Neutrophil (primary cell): ENCODE measurements around the gene CRTAC1.

ENCODE experiments used
- H3K27ac ChIP-seq: fragments of 200-600 bp; sonication (generic); 2 replicates; pipeline ENCODE4 v1.5.1; 2016; ENCODE audit warnings: mild to moderate bottlenecking, moderate library complexity
- H3K27me3 ChIP-seq: fragments of 200-600 bp; sonication (generic); 2 replicates; pipeline ENCODE4 v1.6.0; 2016; ENCODE audit warnings: mild to moderate bottlenecking
- H3K36me3 ChIP-seq: fragments of 200-600 bp; sonication (generic); 2 replicates; pipeline ENCODE4 v1.5.1; 2017
- H3K4me1 ChIP-seq, 2 experiments: fragments of 200-600 bp in 1 of 2; sonication (generic) in 1 of 2; 1 replicate in 1 of 2; 2 replicates in 1 of 2; pipeline versions ENCODE4 v1.5.1 to v1.6.1; 2013 to 2016; ENCODE audit warnings: low read depth in 1 of 2, low read length in 1 of 2, mild to moderate bottlenecking in 1 of 2, moderate library complexity in 1 of 2; ENCODE audit not compliant: control insufficient read depth in 1 of 2, insufficient read depth in 1 of 2
- H3K4me3 ChIP-seq, 2 experiments: fragments of 200-600 bp in 1 of 2; sonication (generic) in 1 of 2; 1 replicate in 1 of 2; 2 replicates in 1 of 2; pipeline ENCODE4 v1.5.1; 2013 to 2016; ENCODE audit warnings: low read depth in 1 of 2, low read length in 1 of 2, mild to moderate bottlenecking in 1 of 2, moderate library complexity in 1 of 2
- H3K9me3 ChIP-seq: fragments of 200-600 bp; sonication (generic); 2 replicates; pipeline ENCODE4 v1.5.1; 2016
- TF ChIP-seq, protein P1 (sequence below): fragments of 200-600 bp; sonication (generic); IDR thresholded peaks from 2 replicates; pipeline ENCODE4 v1.5.1; 2016; ENCODE audit warnings: antibody characterized with exemption

CRTAC1 gene

DNA sequence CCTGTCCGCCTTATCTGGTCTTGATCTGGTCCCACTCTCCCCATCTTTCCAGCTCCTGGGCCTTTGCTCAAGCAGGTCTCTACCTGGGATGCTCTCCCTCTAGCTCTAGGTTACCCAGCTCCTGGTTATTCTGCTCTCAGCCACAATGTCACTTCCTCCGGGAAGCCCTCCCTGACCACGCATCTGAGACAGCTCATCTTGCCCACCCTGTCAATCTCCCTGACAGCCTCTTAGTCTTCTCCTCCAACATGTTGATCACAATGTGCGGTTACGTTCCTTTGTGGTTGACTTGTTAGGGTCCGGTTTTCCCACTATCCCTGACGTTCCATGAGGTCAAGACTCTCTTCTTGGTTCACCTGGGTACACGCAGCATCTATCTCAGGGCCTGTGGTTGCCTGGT is 125.1 kb downstream of the CRTAC1 start:
- Histone ChIP-seq H3K9me3 (no peaks in the 10 kb centered on the region), H3K27ac (no peak overlapping the region), H3K4me3 (no peak overlapping the region), H3K36me3 (no peaks in the 10 kb centered on the region), H3K4me1 (no peaks in the 10 kb centered on the region), H3K27me3 (peaks cover 56% of the 10 kb centered on the region)
- TF ChIP-seq, protein P1, sequence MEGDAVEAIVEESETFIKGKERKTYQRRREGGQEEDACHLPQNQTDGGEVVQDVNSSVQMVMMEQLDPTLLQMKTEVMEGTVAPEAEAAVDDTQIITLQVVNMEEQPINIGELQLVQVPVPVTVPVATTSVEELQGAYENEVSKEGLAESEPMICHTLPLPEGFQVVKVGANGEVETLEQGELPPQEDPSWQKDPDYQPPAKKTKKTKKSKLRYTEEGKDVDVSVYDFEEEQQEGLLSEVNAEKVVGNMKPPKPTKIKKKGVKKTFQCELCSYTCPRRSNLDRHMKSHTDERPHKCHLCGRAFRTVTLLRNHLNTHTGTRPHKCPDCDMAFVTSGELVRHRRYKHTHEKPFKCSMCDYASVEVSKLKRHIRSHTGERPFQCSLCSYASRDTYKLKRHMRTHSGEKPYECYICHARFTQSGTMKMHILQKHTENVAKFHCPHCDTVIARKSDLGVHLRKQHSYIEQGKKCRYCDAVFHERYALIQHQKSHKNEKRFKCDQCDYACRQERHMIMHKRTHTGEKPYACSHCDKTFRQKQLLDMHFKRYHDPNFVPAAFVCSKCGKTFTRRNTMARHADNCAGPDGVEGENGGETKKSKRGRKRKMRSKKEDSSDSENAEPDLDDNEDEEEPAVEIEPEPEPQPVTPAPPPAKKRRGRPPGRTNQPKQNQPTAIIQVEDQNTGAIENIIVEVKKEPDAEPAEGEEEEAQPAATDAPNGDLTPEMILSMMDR: no peak

DNA sequence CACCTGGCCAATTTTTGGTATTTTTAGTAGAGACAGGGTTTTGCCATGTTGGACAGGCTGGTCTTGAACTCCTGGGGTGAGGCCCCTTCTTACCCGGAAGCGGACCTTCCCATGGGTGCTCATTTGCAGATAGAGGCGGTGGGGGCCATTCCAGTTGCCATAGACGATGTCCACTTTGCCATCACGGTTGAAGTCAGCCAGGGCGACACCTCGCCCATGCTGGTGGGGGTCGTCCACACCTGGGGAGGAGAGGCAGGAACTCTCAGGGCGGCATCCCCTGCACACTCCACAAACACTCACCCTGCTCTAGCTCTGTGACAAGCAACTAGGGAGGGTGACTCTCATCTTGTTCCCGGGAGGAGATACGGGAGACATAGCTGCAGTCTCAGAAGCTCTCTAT is 125.8 kb downstream of the CRTAC1 start:
- H3K36me3 ChIP-seq: no peaks in the 10 kb centered on the region
- H3K27ac ChIP-seq: no peak overlapping the region
- TF ChIP-seq, protein P1: no peak
- H3K4me3 ChIP-seq: no peak overlapping the region
- no peaks in the 10 kb centered on the region for H3K4me1 ChIP-seq
- peaks cover 49% of the 10 kb centered on the region for H3K27me3 ChIP-seq
- H3K9me3 ChIP-seq: no peaks in the 10 kb centered on the region

DNA sequence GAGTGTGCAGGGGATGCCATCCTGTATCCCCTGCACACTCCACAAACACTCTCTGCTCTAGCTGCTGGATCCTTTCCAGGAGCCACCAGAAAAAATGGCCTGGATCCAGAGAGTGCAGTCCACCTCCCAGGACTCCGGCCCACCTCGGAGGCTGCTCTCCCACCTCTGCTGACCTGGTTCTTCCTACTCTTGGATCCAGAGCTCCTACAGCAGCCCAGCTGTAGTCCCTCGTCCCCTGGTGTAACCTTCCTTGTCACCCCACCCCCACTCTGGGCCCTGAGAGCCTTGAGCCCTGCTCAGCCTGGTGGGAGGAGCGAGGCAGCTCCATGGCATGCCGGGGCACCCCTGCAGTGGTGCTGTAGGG is 126.4 kb downstream of the CRTAC1 start:
- Histone ChIP-seq H3K36me3 (no peaks in the 10 kb centered on the region), H3K27ac (no peak overlapping the region), H3K4me3 (no peak overlapping the region), H3K27me3 (peaks cover 43% of the 10 kb centered on the region), H3K9me3 (no peaks in the 10 kb centered on the region), H3K4me1 (no peaks in the 10 kb centered on the region)
- TF ChIP-seq, protein P1: no peak

DNA sequence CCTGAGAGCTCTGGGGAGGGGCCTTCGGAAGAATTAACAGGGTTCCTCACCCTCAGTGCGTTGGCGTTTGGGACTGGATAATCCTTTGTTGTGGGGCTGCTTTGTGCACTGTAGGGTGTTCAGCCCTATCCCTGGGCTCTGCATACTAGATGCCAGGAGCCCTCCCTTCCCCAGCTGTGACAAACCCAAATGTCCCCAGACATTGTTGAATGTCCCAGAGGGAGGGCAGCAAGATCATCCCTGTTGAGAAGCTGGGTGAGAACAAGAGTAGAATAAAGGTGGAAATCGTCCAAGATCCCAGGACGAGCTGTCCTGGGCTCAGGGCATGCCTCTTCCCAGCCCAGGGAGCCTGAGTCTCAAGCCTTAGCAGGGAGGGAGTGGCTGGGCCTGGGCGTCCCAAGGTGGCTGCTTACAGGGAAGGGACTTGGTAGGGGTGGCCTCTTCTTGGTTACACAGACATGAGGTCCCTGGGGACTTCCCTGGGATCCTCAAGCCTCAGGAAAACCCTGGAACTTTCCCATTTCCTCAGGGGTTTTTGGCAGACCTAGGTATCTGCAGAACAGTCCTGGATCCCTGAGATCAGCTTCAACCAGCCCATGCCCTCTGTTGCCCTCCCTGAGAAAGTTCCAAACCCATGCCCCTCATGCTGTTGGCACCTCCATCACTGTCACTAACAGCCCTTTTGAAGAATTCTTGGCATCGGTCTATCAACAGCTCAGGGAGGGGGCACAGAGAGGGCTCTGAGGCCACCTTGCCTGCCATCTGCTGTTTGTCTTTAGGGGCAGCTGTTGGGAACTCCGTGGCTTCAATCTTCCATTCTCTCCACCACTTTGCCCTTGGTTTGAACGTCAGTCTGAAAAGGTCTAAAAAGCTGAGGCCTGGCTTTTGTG is 127.0 kb downstream of the CRTAC1 start:
- Histone ChIP-seq H3K27me3 (peaks cover 38% of the 10 kb centered on the region), H3K9me3 (no peaks in the 10 kb centered on the region), H3K36me3 (no peaks in the 10 kb centered on the region), H3K4me3 (no peak overlapping the region), H3K27ac (no peak overlapping the region), H3K4me1 (no peaks in the 10 kb centered on the region)
- TF ChIP-seq, protein P1: no peak

DNA sequence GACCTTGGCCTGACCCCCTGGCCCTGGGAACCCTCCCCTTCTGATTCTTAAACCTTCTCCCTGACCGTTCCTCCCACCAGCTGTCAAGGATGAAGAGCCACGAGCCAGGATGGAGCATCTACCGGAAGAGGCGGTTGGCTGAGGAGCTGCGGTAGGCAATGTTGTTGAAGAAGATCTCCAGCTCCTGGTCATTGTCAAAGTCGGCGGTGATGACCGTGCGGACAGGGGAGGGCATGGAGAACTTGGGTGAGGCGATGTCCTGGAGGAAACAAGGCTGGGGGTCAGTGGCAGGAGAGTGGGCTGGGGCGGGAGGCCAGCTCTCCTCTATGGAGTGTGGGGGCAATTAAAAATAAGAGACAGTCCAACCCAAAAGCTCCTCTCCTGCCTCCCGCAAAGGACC is 129.0 kb downstream of the CRTAC1 start:
- H3K36me3 ChIP-seq: no peaks in the 10 kb centered on the region
- no peaks in the 10 kb centered on the region for H3K4me1 ChIP-seq
- no peak overlapping the region for H3K4me3 ChIP-seq
- no peaks in the 10 kb centered on the region for H3K9me3 ChIP-seq
- TF ChIP-seq, protein P1: no peak
- H3K27ac ChIP-seq: no peak overlapping the region
- peaks cover 20% of the 10 kb centered on the region for H3K27me3 ChIP-seq
